Globus pallidus (tissue), 1 donor: ENCODE measurements around the gene APBA2.

Experiments used
- DNase-seq: peaks from one replicate; pipeline ENCODE4 v3.0.0-alpha.2; 2015; ENCODE audit warnings: low spot score

The APBA2 gene

DNA sequence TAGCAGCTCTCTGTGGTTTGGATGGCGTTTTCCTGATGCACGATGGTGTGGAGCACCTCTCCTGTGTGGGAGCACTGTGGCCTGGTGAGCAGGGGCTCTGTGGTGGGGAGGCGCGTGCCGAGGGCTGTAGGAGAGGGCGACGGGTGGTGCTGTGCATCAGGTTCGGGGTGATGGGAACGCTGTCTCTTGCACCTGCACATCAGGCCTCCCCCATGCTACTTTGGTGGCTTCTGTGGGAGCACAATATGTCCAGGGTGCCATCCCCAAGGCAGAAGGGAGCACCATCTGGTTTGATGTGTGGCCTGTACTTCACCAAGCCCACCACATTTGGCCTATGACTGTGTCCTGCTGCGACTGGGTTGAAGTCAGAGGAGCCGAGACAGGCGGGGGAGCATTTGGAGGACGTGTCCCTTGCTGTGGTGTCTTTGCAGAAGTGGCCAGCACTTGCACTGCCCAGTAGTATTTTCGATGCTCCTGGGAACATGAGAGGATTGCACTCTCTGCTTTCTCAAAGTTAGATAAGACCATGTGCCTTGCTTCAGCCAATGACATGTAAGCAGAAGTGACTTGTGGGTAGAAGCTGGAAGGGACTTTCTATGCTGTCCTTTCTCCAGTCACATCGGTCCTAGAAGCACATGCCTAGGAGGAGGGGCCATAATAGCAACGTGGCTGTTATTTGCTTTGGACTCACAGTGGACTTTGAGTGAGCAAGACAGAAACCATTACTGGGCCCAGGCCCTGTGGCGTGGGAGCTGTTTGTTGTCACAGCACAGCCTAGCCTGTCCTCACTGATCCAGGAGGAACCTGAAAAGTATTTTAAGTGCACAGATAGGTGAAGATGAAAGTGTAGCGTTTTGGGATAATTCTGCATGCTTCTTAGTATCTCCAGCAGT lies 72.1 kb downstream of the APBA2 start:
- no peak for DNase-seq

DNA sequence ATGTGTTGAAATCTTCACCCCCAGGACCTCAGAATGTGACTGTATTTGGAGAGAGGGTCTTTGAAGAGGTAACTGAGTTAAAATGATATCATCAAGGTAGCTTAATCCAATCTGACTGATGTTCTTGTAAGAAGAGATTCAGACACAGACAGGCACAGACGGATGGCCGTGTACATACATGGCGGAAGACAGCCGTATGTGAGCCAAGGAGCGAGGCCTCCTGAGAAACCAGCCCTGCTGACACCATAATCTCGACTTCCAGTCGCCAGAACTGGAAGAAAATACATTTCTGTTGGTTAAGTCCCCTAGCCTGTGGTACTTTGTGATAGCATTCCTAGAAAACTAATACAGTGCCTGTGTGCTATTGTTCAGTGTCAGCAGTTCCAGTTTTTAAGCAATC lies 73.6 kb downstream of the APBA2 start:
- DNase-seq = no peak

DNA sequence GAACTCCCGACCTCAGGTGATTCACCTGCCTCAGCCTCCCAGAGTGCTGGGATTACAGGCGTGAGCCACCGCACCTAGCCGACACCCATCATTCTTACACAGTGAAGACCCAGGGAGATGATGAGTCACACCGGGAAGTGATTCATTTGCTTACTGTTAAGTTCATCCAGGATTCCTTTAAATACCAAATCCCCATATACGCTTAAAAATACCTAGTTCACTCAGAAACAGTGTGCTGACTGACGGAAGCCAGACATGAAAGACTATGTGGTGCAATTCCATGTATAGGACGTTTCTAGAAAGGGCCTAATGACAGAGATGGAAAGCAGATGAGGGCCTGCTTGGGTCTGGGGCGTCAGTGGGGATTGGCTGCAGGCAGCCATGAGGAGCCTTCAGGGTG lies 75.2 kb downstream of the APBA2 start:
- no peak for DNase-seq

- no peak for DNase-seq
Measured at GRCh38 chr15:28961391-28961790, 75.6 kb downstream of the APBA2 start.

- no peak for DNase-seq
Measured at GRCh38 chr15:28962851-28963710, 77.3 kb downstream of the APBA2 start.

- DNase-seq = no peak
Measured at GRCh38 chr15:28963711-28964081, 77.9 kb downstream of the APBA2 start.

DNA sequence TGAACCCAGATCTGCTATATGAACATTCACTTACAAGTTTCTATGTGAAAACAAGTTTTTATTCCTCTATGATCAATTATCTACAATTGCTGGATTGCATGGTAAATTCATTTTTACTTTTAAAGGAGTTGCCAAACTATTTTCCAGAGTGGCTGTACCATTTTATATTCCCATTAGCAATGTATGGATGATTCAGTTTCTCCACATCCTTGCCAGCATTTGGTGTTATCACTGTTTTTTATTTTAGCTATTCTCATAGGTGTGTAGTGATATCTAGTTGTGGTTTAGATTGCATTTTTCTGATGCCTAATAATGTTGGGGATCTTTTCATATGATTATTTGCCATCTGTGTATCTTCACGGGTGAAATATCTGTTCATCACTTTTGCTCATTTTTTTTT lies 78.3 kb downstream of the APBA2 start:
- DNase-seq = no peak

GRCh38 chr15:28967066-28967465 lies 81.3 kb downstream of the APBA2 start:
- DNase-seq = no peak

DNA sequence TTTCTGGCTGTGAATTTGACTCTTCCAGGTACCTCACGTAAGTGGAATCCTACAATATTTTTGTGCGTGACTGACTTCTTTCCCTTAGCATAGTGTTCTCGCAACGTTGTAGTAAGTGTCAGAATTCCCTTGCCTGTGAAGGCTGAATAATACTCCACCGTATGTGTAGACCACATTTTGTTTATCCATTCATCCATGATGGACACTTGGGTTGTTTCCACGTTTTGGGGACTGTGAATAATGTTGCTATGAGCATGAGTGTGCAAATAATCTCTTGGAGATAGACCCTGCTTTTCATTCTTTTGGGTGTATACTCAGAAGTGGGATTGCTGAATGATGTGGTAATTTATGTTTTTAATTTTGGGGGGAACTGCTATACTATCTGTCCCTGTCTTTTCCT lies 82.2 kb downstream of the APBA2 start:
- no peak for DNase-seq

GRCh38 chr15:28969511-28970085 lies 83.8 kb downstream of the APBA2 start:
- DNase-seq = no peak

DNA sequence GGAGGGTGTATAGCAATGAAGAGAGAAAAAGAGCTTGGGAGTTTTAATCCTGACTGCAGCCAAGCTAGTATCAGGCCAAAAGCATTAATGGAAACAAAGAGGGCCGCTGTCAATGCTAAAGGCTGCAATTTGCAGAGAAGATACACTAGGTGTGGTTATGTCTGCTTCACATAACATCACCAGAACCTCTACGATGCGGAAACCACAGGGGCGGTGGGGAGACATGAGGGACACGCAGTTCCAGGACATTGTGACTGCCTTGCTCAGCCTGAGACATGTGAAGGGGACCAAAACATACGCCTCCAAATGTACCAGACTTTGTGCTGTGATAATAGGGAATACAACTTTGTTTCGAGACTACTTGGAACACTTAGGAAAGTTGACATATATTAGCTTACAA lies 88.4 kb downstream of the APBA2 start:
- no peak for DNase-seq

DNA sequence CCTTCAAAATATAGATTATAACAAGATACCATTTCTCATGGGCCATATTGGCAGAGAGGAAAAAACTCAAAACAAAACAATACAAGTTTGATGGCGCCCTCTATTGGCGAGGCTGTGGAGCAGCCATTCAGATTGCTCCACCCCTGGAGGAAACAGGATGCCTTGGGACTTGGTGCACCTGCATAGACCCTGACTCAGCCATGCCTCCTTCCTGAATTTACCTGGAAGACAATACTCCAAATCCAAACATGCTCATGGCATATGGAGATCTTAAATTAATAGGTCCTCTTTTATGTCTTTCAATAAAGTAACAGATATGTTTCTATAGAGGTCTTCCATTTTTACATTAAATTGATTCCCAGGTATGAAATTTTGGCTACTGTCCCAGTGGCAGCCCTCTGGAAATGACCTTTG lies 90.0 kb downstream of the APBA2 start:
- peak; percentile 65 for DNase-seq

- DNase-seq = peak; percentile 94
Measured at GRCh38 chr15:28977377-28978010, 91.7 kb downstream of the APBA2 start.

- DNase-seq = peak; percentile 55
Measured at GRCh38 chr15:28978011-28978378, 92.2 kb downstream of the APBA2 start.

GRCh38 chr15:28978661-28979060 lies 92.9 kb downstream of the APBA2 start:
- no peak for DNase-seq

DNA sequence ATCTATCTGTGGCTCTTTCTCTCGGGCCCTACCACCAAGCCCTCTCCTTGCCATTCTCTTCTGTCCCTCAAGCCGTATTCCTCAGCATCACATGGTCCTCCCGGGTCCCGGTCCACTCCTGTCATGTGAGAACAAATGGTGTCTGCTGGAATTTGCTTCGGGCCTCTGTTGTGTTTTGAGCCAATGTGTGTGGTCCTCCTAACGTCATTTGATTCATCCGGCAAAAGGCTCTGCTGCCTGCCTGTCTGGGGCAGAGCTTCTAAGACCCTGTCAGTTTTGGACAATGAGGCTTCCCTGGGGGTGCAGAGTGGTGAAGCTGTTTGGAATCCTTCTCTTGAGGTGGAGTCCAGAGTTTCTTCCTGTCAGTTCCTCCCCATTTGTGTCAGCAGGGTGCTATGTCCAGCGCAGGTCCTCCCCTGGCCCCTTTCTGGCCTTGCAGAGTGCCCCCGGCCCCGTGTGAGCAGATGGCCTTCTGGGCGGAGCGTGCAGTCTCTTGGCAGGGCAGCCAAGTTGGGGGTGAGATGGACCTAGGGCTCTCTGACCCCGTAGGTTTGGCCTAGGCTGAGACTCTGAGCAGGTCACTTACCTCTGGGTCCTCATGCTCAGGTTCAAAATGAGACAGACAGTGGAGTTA lies 93.6 kb downstream of the APBA2 start:
- DNase-seq = no peak

GRCh38 chr15:28980709-28981350 lies 95.1 kb downstream of the APBA2 start:
- DNase-seq = no peak

GRCh38 chr15:28981351-28981720 lies 95.6 kb downstream of the APBA2 start:
- DNase-seq = no peak

DNA sequence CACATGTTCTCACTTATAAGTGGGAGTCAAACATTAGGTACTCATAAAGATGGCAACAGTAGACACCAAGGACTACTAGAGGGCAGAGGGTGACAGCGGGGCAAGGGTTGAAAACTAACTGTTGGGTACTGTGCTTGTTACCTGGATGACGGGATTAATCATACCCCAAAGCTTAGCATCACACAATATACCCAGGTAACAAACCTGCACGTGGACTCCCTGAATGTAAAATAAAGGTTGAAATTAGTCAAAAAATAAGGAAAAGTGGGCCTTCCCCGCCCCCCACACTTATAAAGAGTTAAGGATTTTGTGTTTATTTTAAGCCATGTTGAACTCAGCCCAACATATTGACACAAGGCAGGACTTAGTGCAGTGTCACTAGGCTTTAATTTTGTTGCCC lies 96.1 kb downstream of the APBA2 start:
- no peak for DNase-seq

- no peak for DNase-seq
Measured at GRCh38 chr15:28982886-28983285, 97.1 kb downstream of the APBA2 start.
